Measurements from ENCODE around the gene TAS2R20. TPM values are rescaled to one million over a fixed set of nuclear protein-coding genes. Genes with fewer than 3 reads are reported as not detected.

TAS2R20 gene
- total RNA-seq, 1 donor from 2014 or later = 4.0 TPM

DNA sequence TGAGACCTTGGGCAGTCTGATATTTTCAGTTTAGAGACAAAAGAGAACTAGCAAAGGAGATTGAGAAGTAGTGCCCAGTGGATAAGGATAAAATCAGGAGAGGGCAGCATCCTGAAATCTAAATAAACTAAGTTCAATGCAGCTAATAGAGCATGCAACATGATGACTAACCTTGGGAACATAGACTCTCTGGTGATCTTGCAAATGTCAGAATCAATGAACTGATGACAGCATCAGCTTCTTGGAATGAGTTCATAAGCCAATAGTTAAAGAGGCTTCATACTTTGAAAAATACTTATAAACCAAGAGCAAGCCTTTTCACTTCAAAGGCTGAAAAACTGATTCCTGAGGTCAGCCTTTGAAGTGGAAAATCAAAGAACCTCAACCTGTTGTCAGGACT is 16.1 kb upstream of the TAS2R20 start:
- TF ChIP-seq, protein P1, sequence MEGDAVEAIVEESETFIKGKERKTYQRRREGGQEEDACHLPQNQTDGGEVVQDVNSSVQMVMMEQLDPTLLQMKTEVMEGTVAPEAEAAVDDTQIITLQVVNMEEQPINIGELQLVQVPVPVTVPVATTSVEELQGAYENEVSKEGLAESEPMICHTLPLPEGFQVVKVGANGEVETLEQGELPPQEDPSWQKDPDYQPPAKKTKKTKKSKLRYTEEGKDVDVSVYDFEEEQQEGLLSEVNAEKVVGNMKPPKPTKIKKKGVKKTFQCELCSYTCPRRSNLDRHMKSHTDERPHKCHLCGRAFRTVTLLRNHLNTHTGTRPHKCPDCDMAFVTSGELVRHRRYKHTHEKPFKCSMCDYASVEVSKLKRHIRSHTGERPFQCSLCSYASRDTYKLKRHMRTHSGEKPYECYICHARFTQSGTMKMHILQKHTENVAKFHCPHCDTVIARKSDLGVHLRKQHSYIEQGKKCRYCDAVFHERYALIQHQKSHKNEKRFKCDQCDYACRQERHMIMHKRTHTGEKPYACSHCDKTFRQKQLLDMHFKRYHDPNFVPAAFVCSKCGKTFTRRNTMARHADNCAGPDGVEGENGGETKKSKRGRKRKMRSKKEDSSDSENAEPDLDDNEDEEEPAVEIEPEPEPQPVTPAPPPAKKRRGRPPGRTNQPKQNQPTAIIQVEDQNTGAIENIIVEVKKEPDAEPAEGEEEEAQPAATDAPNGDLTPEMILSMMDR (IDR thresholded peaks at IDR 0.05; ENCODE audit: unreplicated experiment) = no peak
- no peak for DNase-seq (ENCODE audit: low spot score, unreplicated experiment)
- no peaks in the 10 kb centered on the region for H3K27me3 Mint-ChIP-seq
- no peaks in the 10 kb centered on the region for H3K9me3 Mint-ChIP-seq (ENCODE audit: low read depth)
- H3K27ac Mint-ChIP-seq = no peak overlapping the region
- peaks cover 7% of the 10 kb centered on the region for H3K36me3 Mint-ChIP-seq (ENCODE audit: insufficient read depth)
- H3K4me3 Mint-ChIP-seq (ENCODE audit: low read depth) = no peak overlapping the region
- peaks cover 11% of the 10 kb centered on the region for H3K4me1 Mint-ChIP-seq (ENCODE audit: low read depth)

DNA sequence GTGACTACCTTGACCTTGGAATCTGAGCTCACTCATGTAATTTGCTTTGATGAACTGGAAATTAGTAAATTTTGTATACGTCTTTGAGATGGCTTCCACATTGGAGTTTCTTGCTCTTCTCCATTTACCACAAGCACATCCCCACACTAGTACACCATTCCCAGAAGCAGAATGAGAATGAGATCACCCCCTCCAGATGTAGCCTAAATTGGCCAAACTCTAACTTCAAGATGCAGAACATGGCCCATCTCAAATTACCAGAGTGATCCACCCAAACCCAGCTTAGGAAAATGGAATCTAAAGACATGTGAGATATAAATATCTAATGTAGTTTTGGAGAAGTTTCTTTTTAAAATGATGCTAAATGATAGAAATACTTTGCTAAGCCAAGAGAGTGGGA is 9.5 kb upstream of the TAS2R20 start:
- Mint-ChIP-seq H3K27me3 (no peaks in the 10 kb centered on the region), H3K27ac (no peak overlapping the region), H3K4me1 (ENCODE audit: low read depth) (peaks cover 13% of the 10 kb centered on the region), H3K36me3 (ENCODE audit: insufficient read depth) (peaks cover 6% of the 10 kb centered on the region), H3K9me3 (ENCODE audit: low read depth) (peaks cover 5% of the 10 kb centered on the region), H3K4me3 (ENCODE audit: low read depth) (no peak overlapping the region)
- TF ChIP-seq, protein P1 (IDR thresholded peaks at IDR 0.05; ENCODE audit: unreplicated experiment) = no peak
- DNase-seq (ENCODE audit: low spot score, unreplicated experiment) = no peak

DNA sequence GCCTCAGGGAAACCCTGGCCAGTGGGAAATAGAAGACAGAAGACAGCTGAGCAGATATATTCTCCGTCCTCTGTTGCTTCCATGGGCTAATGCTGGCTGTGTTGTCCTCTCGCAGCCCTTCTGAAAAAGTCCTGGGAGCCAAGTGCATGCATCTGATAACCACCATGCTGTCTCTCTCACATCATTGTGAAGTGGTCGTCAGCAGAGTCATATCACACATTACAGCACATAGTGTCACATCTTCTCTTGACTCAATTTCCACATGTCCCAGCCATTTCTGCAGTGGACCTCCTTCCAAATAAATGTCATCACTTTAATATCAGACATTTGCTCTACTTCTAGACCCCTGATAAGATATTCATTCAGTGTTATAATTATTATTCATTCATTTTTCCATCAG is 3.8 kb downstream of the TAS2R20 start:
- no peaks in the 10 kb centered on the region for H3K27me3 Mint-ChIP-seq

DNA sequence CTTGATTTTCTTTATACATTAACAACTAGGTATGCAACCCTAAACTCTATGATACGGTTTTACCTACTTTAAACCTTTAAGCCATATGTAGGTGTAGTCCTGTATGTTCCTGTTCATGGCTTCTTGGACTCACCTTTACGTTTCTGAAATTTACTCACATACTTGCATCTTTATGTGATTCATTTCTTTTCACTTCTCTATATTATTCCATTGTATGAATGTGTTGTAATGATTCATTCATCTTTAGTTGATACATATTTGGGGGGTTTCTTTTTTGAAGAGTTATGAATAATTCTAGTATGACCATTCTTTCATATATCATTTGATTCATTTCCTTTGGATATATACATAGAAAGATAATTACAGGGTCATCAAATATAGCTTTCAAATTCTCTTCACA is 9.0 kb downstream of the TAS2R20 start:
- no peak overlapping the region for H3K4me3 Mint-ChIP-seq (ENCODE audit: low read depth)
- H3K9me3 Mint-ChIP-seq (ENCODE audit: low read depth) = peaks cover 13% of the 10 kb centered on the region
- no peak for DNase-seq (ENCODE audit: low spot score, unreplicated experiment)
- H3K27ac Mint-ChIP-seq = no peak overlapping the region
- H3K27me3 Mint-ChIP-seq = no peaks in the 10 kb centered on the region
- peaks cover 18% of the 10 kb centered on the region for H3K36me3 Mint-ChIP-seq (ENCODE audit: insufficient read depth)
- H3K4me1 Mint-ChIP-seq (ENCODE audit: low read depth) = no peaks in the 10 kb centered on the region
- TF ChIP-seq, protein P1 (IDR thresholded peaks at IDR 0.05; ENCODE audit: unreplicated experiment) = no peak

More for the DNA sequence above, 3.8 kb downstream of the TAS2R20 start:
- Mint-ChIP-seq H3K4me3 (ENCODE audit: low read depth) (no peak overlapping the region), H3K27ac (no peak overlapping the region), H3K9me3 (ENCODE audit: low read depth) (peaks cover 13% of the 10 kb centered on the region), H3K36me3 (ENCODE audit: insufficient read depth) (peaks cover 19% of the 10 kb centered on the region), H3K4me1 (ENCODE audit: low read depth) (no peaks in the 10 kb centered on the region)
- DNase-seq (ENCODE audit: low spot score, unreplicated experiment) = no peak
- TF ChIP-seq, protein P1 (IDR thresholded peaks at IDR 0.05; ENCODE audit: unreplicated experiment) = no peak

GRCh38 chr12:10986812-10987211 is 11.3 kb downstream of the TAS2R20 start, which contains the start of gene TAS2R50:
TAS2R50 (minus strand) TSS chr12:10986912; CDS start chr12:10986860, 52 bp downstream.
- TF ChIP-seq, protein P1 (IDR thresholded peaks at IDR 0.05; ENCODE audit: unreplicated experiment) = no peak
- no peaks in the 10 kb centered on the region for H3K27me3 Mint-ChIP-seq
- peaks cover 15% of the 10 kb centered on the region for H3K36me3 Mint-ChIP-seq (ENCODE audit: insufficient read depth)
- peaks cover 13% of the 10 kb centered on the region for H3K9me3 Mint-ChIP-seq (ENCODE audit: low read depth)
- no peak within 1 kb of the TSS for H3K27ac Mint-ChIP-seq
- H3K4me1 Mint-ChIP-seq (ENCODE audit: low read depth) = no peaks in the 10 kb centered on the region
- no peak within 1 kb of the TSS for H3K4me3 Mint-ChIP-seq (ENCODE audit: low read depth)
- DNase-seq (ENCODE audit: low spot score, unreplicated experiment) = no peak
